ENCODE results near the gene FAM83G. TPM values are rescaled to one million over a fixed set of nuclear protein-coding genes. Genes with fewer than 3 reads are reported as not detected.

Gene FAM83G
- total and polyA plus RNA-seq, 5 donors from 2014 or later = 3.7 to 10.7 (median 5.9) TPM

- peak overlapping the region in 1 of 4 donors; percentile 58 for H3K4me3 Mint-ChIP-seq
- DNase-seq = no peak
- H3K27me3 ChIP-seq (ENCODE audit: control insufficient read depth, insufficient read depth, low read length) = no peaks in the 10 kb centered on the region
These were observed 9.3 kb downstream of the FAM83G start for GRCh38 chr17:18995220-18995619.

GRCh38 chr17:18994631-18995030, 9.9 kb downstream of the FAM83G start:
- Mint-ChIP-seq H3K27me3 (no peaks in the 10 kb centered on the region), H3K9me3 (peaks cover 0 to 9% (median 1%) of the 10 kb centered on the region in 7 donors), H3K4me3 (no peak overlapping the region), H3K4me1 (peaks cover 0 to 35% (median 13%) of the 10 kb centered on the region in 4 donors), H3K36me3 (peaks cover 27% of the 10 kb centered on the region), H3K27ac (no peak overlapping the region)
- Histone ChIP-seq H3K27me3 (ENCODE audit: control insufficient read depth, insufficient read depth, low read length) (no peaks in the 10 kb centered on the region), H3K27ac (ENCODE audit: insufficient read depth, low read length, poor library complexity, severe bottlenecking) (no peak overlapping the region), H3K4me1 (ENCODE audit: control insufficient read depth, insufficient read depth, low read length, poor library complexity, severe bottlenecking) (peaks cover 8% of the 10 kb centered on the region), H3K36me3 (ENCODE audit: control insufficient read depth, insufficient read depth, low read length) (peaks cover 14% of the 10 kb centered on the region), H3K9me3 (ENCODE audit: control insufficient read depth in 2 of 2, low read length in 2 of 2) (peaks cover 6 to 7% of the 10 kb centered on the region in 2 experiments), H3K4me3 (ENCODE audit: low read depth, low read length) (no peak overlapping the region)
- ATAC-seq (ENCODE audit: low read depth in 2 of 2) = no peak
- DNase-seq = no peak

More at GRCh38 chr17:18995220-18995619, 9.3 kb downstream of the FAM83G start:
- Histone ChIP-seq H3K4me3 (ENCODE audit: low read depth, low read length) (no peak overlapping the region), H3K9me3 (ENCODE audit: control insufficient read depth in 2 of 2, low read length in 2 of 2) (peaks cover 6 to 7% of the 10 kb centered on the region in 2 experiments), H3K27ac (ENCODE audit: insufficient read depth, low read length, poor library complexity, severe bottlenecking) (no peak overlapping the region), H3K36me3 (ENCODE audit: control insufficient read depth, insufficient read depth, low read length) (peaks cover 14% of the 10 kb centered on the region), H3K4me1 (ENCODE audit: control insufficient read depth, insufficient read depth, low read length, poor library complexity, severe bottlenecking) (peaks cover 8% of the 10 kb centered on the region)
- Mint-ChIP-seq H3K4me1 (peaks cover 0 to 32% (median 13%) of the 10 kb centered on the region in 4 donors), H3K36me3 (peaks cover 27% of the 10 kb centered on the region), H3K27me3 (no peaks in the 10 kb centered on the region), H3K27ac (no peak overlapping the region), H3K9me3 (peaks cover 0 to 9% (median 1%) of the 10 kb centered on the region in 7 donors)
- ATAC-seq (ENCODE audit: low read depth in 2 of 2) = no peak

- Mint-ChIP-seq H3K4me3 (no peak overlapping the region), H3K27ac (peak overlapping the region in 2 of 3 donors; percentile 14 to 79), H3K27me3 (no peaks in the 10 kb centered on the region), H3K4me1 (peaks cover 0 to 35% (median 13%) of the 10 kb centered on the region in 4 donors), H3K9me3 (peaks cover 0 to 9% (median 1%) of the 10 kb centered on the region in 7 donors), H3K36me3 (peaks cover 27% of the 10 kb centered on the region)
- Histone ChIP-seq H3K27me3 (ENCODE audit: control insufficient read depth, insufficient read depth, low read length) (no peaks in the 10 kb centered on the region), H3K4me1 (ENCODE audit: control insufficient read depth, insufficient read depth, low read length, poor library complexity, severe bottlenecking) (peaks cover 8% of the 10 kb centered on the region), H3K27ac (ENCODE audit: insufficient read depth, low read length, poor library complexity, severe bottlenecking) (no peak overlapping the region), H3K4me3 (ENCODE audit: low read depth, low read length) (no peak overlapping the region), H3K36me3 (ENCODE audit: control insufficient read depth, insufficient read depth, low read length) (peaks cover 14% of the 10 kb centered on the region), H3K9me3 (ENCODE audit: control insufficient read depth in 2 of 2, low read length in 2 of 2) (peaks cover 6 to 7% of the 10 kb centered on the region in 2 experiments)
- DNase-seq (no peak), ATAC-seq (ENCODE audit: low read depth in 2 of 2) (no peak)
These were observed 10.5 kb downstream of the FAM83G start for GRCh38 chr17:18993905-18994526.

- Mint-ChIP-seq H3K9me3 (peaks cover 0 to 9% (median 1%) of the 10 kb centered on the region in 7 donors), H3K36me3 (peaks cover 28% of the 10 kb centered on the region), H3K4me3 (no peak overlapping the region), H3K4me1 (peaks cover 0 to 36% (median 12%) of the 10 kb centered on the region in 4 donors), H3K27ac (peak overlapping the region in 1 of 3 donors; percentile 72), H3K27me3 (no peaks in the 10 kb centered on the region)
- ATAC-seq (ENCODE audit: low read depth in 2 of 2) = peak; percentile 26 to 54
- Histone ChIP-seq H3K4me1 (ENCODE audit: control insufficient read depth, insufficient read depth, low read length, poor library complexity, severe bottlenecking) (peaks cover 8% of the 10 kb centered on the region), H3K27me3 (ENCODE audit: control insufficient read depth, insufficient read depth, low read length) (no peaks in the 10 kb centered on the region), H3K9me3 (ENCODE audit: control insufficient read depth in 2 of 2, low read length in 2 of 2) (peaks cover 6 to 7% of the 10 kb centered on the region in 2 experiments), H3K4me3 (ENCODE audit: low read depth, low read length) (no peak overlapping the region), H3K27ac (ENCODE audit: insufficient read depth, low read length, poor library complexity, severe bottlenecking) (no peak overlapping the region), H3K36me3 (ENCODE audit: control insufficient read depth, insufficient read depth, low read length) (peaks cover 14% of the 10 kb centered on the region)
- peak in 1 of 3 donors; percentile 49 for DNase-seq
These were observed 12.0 kb downstream of the FAM83G start for GRCh38 chr17:18992454-18993130.

GRCh38 chr17:18991531-18992315, 12.8 kb downstream of the FAM83G start:
- Mint-ChIP-seq H3K27me3 (no peaks in the 10 kb centered on the region), H3K4me3 (no peak overlapping the region), H3K4me1 (peaks cover 0 to 35% (median 12%) of the 10 kb centered on the region in 4 donors), H3K9me3 (peaks cover 0 to 9% (median 1%) of the 10 kb centered on the region in 7 donors), H3K27ac (no peak overlapping the region), H3K36me3 (peaks cover 27% of the 10 kb centered on the region)
- H3K9me3 ChIP-seq (ENCODE audit: control insufficient read depth in 2 of 2, low read length in 2 of 2) = peaks cover 6 to 7% of the 10 kb centered on the region in 2 experiments
- H3K4me3 ChIP-seq (ENCODE audit: low read depth, low read length) = no peak overlapping the region
- ATAC-seq (ENCODE audit: low read depth in 2 of 2) (no peak), DNase-seq (no peak)
- H3K27me3 ChIP-seq (ENCODE audit: control insufficient read depth, insufficient read depth, low read length) = no peaks in the 10 kb centered on the region
- H3K4me1 ChIP-seq (ENCODE audit: control insufficient read depth, insufficient read depth, low read length, poor library complexity, severe bottlenecking) = peaks cover 8% of the 10 kb centered on the region
- peaks cover 14% of the 10 kb centered on the region for H3K36me3 ChIP-seq (ENCODE audit: control insufficient read depth, insufficient read depth, low read length)
- H3K27ac ChIP-seq (ENCODE audit: insufficient read depth, low read length, poor library complexity, severe bottlenecking) = no peak overlapping the region

- DNase-seq = no peak
- no peak overlapping the region for H3K27ac ChIP-seq (ENCODE audit: insufficient read depth, low read length, poor library complexity, severe bottlenecking)
- H3K36me3 Mint-ChIP-seq = peaks cover 21% of the 10 kb centered on the region
- H3K27me3 ChIP-seq (ENCODE audit: control insufficient read depth, insufficient read depth, low read length) = no peaks in the 10 kb centered on the region
- no peak for ATAC-seq (ENCODE audit: low read depth in 2 of 2)
- peaks cover 0 to 32% (median 12%) of the 10 kb centered on the region in 4 donors for H3K4me1 Mint-ChIP-seq
- peaks cover 0 to 3% of the 10 kb centered on the region in 2 experiments for H3K9me3 ChIP-seq (ENCODE audit: control insufficient read depth in 2 of 2, low read length in 2 of 2)
- no peak overlapping the region for H3K4me3 Mint-ChIP-seq
- H3K4me3 ChIP-seq (ENCODE audit: low read depth, low read length) = no peak overlapping the region
- peaks cover 14% of the 10 kb centered on the region for H3K36me3 ChIP-seq (ENCODE audit: control insufficient read depth, insufficient read depth, low read length)
- H3K9me3 Mint-ChIP-seq = peaks cover 0 to 5% (median 0%) of the 10 kb centered on the region in 7 donors
- H3K27ac Mint-ChIP-seq = no peak overlapping the region
- no peaks in the 10 kb centered on the region for H3K27me3 Mint-ChIP-seq
- peaks cover 8% of the 10 kb centered on the region for H3K4me1 ChIP-seq (ENCODE audit: control insufficient read depth, insufficient read depth, low read length, poor library complexity, severe bottlenecking)
These were observed 14.2 kb downstream of the FAM83G start for GRCh38 chr17:18990331-18990730.

- ATAC-seq (ENCODE audit: low read depth in 2 of 2) = no peak
- no peaks in the 10 kb centered on the region for H3K9me3 ChIP-seq (ENCODE audit: control insufficient read depth in 2 of 2, low read length in 2 of 2)
- peaks cover 0 to 21% (median 6%) of the 10 kb centered on the region in 4 donors for H3K4me1 Mint-ChIP-seq
- peaks cover 10% of the 10 kb centered on the region for H3K36me3 Mint-ChIP-seq
- no peak overlapping the region for H3K27ac Mint-ChIP-seq
- H3K4me3 ChIP-seq (ENCODE audit: low read depth, low read length) = no peak overlapping the region
- H3K4me3 Mint-ChIP-seq = no peak overlapping the region
- no peaks in the 10 kb centered on the region for H3K27me3 Mint-ChIP-seq
- H3K27ac ChIP-seq (ENCODE audit: insufficient read depth, low read length, poor library complexity, severe bottlenecking) = no peak overlapping the region
- peaks cover 14% of the 10 kb centered on the region for H3K36me3 ChIP-seq (ENCODE audit: control insufficient read depth, insufficient read depth, low read length)
- no peaks in the 10 kb centered on the region for H3K27me3 ChIP-seq (ENCODE audit: control insufficient read depth, insufficient read depth, low read length)
- H3K4me1 ChIP-seq (ENCODE audit: control insufficient read depth, insufficient read depth, low read length, poor library complexity, severe bottlenecking) = peaks cover 8% of the 10 kb centered on the region
- DNase-seq = no peak
- no peaks in the 10 kb centered on the region for H3K9me3 Mint-ChIP-seq
These were observed 15.9 kb downstream of the FAM83G start for GRCh38 chr17:18988546-18989173.

All from CD4-positive, CD25-positive, alpha-beta regulatory T cell (primary cell).